ENCODE measurements around the gene STRIP2. TPM values are rescaled to one million over a fixed set of nuclear protein-coding genes. Genes with fewer than 3 reads are reported as not detected.

The STRIP2 gene
- total RNA-seq, 1 experiment from 2014 or later, result 6.5 TPM

DNA sequence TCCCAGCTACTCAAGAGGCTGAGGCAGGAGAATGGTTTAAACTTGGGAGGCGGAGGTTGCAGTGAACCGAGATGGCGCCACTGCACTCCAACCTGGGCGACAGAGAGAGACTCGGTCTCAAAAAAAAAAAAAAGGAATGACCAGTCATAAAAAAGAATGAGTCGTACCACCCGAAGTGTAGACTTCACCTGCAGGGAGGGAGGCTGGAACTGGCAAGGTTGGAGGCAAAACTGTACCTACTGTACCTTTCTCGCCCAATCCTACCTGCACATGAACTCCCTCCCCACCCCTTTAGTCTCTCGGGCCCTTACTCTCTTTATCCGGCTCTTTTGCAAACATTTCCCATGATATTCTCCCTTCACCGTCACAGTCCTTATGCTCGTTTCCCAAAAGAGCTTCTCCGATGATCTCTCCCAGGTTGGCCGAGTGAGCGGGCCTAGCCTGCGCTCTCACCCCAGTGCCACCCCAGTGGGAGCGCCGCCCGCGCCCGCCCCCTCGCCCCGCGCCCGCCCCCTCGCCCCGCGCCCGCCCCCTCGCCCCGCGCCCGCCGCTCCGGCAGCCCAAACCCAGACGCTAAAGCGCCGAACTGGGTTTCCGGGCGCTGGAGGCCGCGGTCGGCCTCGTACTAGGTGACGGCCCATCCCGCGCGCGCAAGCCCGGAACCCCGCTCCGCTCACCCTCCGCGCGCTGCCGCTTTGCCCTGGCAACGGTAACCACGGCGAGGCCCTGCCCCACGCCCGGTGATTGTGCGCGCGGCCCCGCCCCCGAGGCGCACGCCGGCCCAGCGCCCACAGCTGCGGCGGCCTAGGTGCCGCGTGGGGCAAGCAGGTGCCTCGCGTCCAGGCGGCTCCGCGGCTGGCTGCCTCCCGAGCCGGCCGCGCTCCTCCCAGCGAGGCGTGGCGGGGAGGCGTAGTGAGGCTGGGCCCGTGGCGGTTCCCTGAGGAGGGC, 67.8 kb downstream of the STRIP2 start, which contains the start of gene SMKR1 (continued):
- TF ChIP-seq, protein P1, sequence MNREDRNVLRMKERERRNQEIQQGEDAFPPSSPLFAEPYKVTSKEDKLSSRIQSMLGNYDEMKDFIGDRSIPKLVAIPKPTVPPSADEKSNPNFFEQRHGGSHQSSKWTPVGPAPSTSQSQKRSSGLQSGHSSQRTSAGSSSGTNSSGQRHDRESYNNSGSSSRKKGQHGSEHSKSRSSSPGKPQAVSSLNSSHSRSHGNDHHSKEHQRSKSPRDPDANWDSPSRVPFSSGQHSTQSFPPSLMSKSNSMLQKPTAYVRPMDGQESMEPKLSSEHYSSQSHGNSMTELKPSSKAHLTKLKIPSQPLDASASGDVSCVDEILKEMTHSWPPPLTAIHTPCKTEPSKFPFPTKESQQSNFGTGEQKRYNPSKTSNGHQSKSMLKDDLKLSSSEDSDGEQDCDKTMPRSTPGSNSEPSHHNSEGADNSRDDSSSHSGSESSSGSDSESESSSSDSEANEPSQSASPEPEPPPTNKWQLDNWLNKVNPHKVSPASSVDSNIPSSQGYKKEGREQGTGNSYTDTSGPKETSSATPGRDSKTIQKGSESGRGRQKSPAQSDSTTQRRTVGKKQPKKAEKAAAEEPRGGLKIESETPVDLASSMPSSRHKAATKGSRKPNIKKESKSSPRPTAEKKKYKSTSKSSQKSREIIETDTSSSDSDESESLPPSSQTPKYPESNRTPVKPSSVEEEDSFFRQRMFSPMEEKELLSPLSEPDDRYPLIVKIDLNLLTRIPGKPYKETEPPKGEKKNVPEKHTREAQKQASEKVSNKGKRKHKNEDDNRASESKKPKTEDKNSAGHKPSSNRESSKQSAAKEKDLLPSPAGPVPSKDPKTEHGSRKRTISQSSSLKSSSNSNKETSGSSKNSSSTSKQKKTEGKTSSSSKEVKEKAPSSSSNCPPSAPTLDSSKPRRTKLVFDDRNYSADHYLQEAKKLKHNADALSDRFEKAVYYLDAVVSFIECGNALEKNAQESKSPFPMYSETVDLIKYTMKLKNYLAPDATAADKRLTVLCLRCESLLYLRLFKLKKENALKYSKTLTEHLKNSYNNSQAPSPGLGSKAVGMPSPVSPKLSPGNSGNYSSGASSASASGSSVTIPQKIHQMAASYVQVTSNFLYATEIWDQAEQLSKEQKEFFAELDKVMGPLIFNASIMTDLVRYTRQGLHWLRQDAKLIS (CRISPR knock-in tag; IDR thresholded peaks at IDR 0.05; ENCODE audit: borderline replicate concordance), result no peak
- no peak for TF ChIP-seq ZNF232 (CRISPR knock-in tag; IDR thresholded peaks at IDR 0.05)
- TF ChIP-seq PRDM15 (CRISPR knock-in tag; IDR thresholded peaks at IDR 0.05), result 0 out of 2 replicates have a peak, but pooled peaks have one; percentile 17
- no peak for TF ChIP-seq GRHL2 (CRISPR knock-in tag; IDR thresholded peaks at IDR 0.05; ENCODE audit: insufficient replicate concordance, severe bottlenecking)
- no peak for TF ChIP-seq SMAD4 (CRISPR knock-in tag; IDR thresholded peaks at IDR 0.05)
- TF ChIP-seq ETV6 (CRISPR knock-in tag; IDR thresholded peaks at IDR 0.05), result peak; percentile 79; the same call in 1 of the 2 replicates
- TF ChIP-seq EMX1 (CRISPR knock-in tag; IDR thresholded peaks at IDR 0.05), result no peak
- TF ChIP-seq TP53 (CRISPR knock-in tag; IDR thresholded peaks at IDR 0.05), result no peak
- TF ChIP-seq NR3C1 (CRISPR knock-in tag; conservative IDR thresholded peaks at IDR 0.05; ENCODE audit: low read depth), result no peak
- TF ChIP-seq RORB (CRISPR knock-in tag; IDR thresholded peaks at IDR 0.05), result no peak
- TF ChIP-seq ZNF121 (CRISPR knock-in tag; IDR thresholded peaks at IDR 0.05), result no peak
- TF ChIP-seq NR1H2 (CRISPR knock-in tag; IDR thresholded peaks at IDR 0.05), result no peak
- TF ChIP-seq ZNF138 (CRISPR knock-in tag; conservative IDR thresholded peaks at IDR 0.05), result no peak
- no peak for TF ChIP-seq GTF2I (CRISPR knock-in tag; conservative IDR thresholded peaks at IDR 0.05)
- TF ChIP-seq OVOL2 (CRISPR knock-in tag; IDR thresholded peaks at IDR 0.05; ENCODE audit: borderline replicate concordance), result no peak
- no peak for TF ChIP-seq JAZF1 (CRISPR knock-in tag; IDR thresholded peaks at IDR 0.05)
- no peak for TF ChIP-seq CREM (CRISPR knock-in tag; IDR thresholded peaks at IDR 0.05)
- no peak for TF ChIP-seq TEAD1 (CRISPR knock-in tag; IDR thresholded peaks at IDR 0.05)
- no peak for TF ChIP-seq SOX15 (CRISPR knock-in tag; IDR thresholded peaks at IDR 0.05)
- TF ChIP-seq RELA (CRISPR knock-in tag; IDR thresholded peaks at IDR 0.05; ENCODE audit: borderline replicate concordance), result no peak; the same call in 1 of the 2 replicates
- no peak for TF ChIP-seq SP1 (CRISPR knock-in tag; conservative IDR thresholded peaks at IDR 0.05)
- TF ChIP-seq NR2C2 (CRISPR knock-in tag; IDR thresholded peaks at IDR 0.05), result no peak
- TF ChIP-seq, protein P2, sequence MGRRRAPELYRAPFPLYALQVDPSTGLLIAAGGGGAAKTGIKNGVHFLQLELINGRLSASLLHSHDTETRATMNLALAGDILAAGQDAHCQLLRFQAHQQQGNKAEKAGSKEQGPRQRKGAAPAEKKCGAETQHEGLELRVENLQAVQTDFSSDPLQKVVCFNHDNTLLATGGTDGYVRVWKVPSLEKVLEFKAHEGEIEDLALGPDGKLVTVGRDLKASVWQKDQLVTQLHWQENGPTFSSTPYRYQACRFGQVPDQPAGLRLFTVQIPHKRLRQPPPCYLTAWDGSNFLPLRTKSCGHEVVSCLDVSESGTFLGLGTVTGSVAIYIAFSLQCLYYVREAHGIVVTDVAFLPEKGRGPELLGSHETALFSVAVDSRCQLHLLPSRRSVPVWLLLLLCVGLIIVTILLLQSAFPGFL (CRISPR knock-in tag; IDR thresholded peaks at IDR 0.05; ENCODE audit: borderline replicate concordance), result no peak
- TF ChIP-seq E2F5 (CRISPR knock-in tag; IDR thresholded peaks at IDR 0.05), result 0 out of 2 replicates have a peak, but pooled peaks have one; percentile 45
- TF ChIP-seq, protein P3, sequence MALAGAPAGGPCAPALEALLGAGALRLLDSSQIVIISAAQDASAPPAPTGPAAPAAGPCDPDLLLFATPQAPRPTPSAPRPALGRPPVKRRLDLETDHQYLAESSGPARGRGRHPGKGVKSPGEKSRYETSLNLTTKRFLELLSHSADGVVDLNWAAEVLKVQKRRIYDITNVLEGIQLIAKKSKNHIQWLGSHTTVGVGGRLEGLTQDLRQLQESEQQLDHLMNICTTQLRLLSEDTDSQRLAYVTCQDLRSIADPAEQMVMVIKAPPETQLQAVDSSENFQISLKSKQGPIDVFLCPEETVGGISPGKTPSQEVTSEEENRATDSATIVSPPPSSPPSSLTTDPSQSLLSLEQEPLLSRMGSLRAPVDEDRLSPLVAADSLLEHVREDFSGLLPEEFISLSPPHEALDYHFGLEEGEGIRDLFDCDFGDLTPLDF (CRISPR knock-in tag; IDR thresholded peaks at IDR 0.05), result no peak
- TF ChIP-seq FOXP1 (CRISPR knock-in tag; IDR thresholded peaks at IDR 0.05; ENCODE audit: borderline replicate concordance), result peak; percentile 28; the same call in 1 of the 2 replicates

Measured in WTC11 (cell line).